ENCODE measurements around the gene CNDP2. TPM values are rescaled to one million over a fixed set of nuclear protein-coding genes. Genes with fewer than 3 reads are reported as not detected.

Gene CNDP2
- total RNA-seq, 1 donor from 2014 or later = 66.4 TPM

Other genes starting within 250 kb of the CNDP2 start
- 101 TPM for gene CYB5A, start 204.4 kb upstream of the CNDP2 start, total RNA-seq
- not detected for gene C18orf63, start 180.5 kb upstream of the CNDP2 start, total RNA-seq
- gene DIPK1C, start 39.1 kb upstream of the CNDP2 start, total RNA-seq = 4.6 TPM
- not detected for gene CNDP1, start 38.1 kb downstream of the CNDP2 start, total RNA-seq
- gene ZNF407, start 101.5 kb downstream of the CNDP2 start, total RNA-seq = 10.7 TPM

All from Right ventricle myocardium inferior (tissue), 1 donor.